Activated CD4-positive, CD25-positive, alpha-beta regulatory T cell (primary cell): ENCODE data around the gene ALKBH6.
"Not testable (repeated sequence)": the region's sequence is repeated elsewhere in the genome, so short reads cannot be mapped to it uniquely, and the experiment has no call there.

ENCODE experiments used
- DNase-seq, 4 experiments: peaks; one replicate each; lab custom pipeline; 2025; lab: John Stamatoyannopoulos, UW

ALKBH6 gene

DNA sequence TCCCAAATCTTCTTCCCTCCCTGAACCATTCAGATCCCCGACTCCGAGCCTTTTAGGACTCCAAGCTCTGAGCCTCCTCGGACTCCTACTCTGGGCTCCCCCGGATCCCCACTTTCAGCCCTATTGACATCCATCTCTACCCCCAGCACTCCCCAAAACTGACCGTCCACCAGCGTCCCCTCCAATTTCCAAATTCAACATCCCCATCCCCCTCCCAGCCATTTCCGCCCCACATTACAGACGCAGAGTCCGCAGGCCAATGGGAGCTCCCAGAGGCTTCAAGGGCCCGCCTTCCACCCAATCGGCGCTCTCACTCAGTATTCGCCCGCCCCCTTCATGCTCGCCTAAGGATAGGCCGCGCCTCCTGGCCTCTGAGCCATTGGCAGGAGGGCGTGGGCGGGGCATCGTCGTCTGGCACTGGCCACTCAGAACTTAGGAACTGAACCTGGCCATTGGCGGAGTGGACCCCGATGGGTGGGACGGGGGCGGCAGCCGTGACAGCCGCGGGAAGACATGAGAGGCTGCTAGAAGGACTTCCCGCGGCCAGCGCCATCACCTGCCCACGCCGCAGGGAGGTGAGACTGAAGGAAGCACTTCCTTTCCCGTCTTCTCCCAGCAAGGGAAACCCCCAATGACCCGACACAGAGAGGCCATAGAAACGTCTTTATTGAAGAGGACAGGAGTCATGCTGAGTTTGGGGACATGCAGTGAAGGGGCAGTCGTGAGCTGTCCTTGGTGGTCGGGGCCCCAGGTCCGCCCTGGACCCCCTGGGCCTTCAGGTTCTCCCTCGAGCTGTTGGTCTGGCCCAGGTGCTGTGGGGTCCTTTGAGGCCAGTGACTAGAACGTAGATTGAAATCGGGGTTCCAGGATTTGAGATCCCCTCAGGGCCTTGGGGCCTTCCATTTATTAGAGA lies at the start of gene ALKBH6:
ALKBH6 (minus strand) TSS at position 202 of the 913 bp plus-strand sequence. CDS start 816 bp downstream, outside the sequence.
- peak; percentile 97 to 99 (median 98) for DNase-seq

DNA sequence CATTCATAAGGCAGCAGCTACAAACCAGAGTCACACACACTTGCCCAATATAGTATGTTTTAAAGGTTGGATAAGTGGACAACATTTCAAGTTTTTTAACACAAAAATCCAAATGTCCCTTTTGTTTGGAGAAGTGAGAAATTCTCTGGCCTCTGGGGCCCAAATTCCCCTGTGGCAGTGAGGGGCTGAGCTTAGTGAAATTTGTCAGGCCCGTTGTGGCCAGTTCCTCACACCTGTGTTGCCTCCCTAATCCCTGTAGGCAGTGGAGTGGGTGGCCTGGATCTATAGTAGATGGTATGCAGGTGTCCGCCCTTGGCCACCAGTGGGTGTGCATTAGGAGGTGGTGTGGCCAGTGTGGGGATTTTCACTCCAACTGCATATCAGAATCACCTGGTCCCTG lies 47.4 kb upstream of the ALKBH6 start:
- no peak for DNase-seq

DNA sequence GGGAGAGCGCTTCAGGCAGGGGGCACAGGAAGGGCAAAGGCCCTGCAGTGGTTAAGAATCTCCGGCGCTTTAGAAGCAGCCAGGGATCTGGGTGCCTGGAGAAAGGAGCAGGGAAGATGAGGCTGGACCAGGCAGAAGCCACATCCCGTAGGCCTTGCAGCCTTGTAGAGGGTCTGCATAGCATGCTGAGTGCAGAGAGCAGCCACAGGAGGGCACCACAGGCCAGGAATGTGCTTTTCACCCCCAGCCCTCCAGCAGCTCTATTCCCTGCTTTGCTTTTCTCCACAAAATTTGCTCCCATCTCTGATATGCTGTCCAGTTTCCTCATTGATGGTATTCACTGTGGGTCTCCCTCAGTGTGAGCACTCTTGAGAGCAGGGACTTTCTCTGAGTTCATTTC lies 46.4 kb upstream of the ALKBH6 start:
- peak in 1 of 4 experiments; percentile 2 for DNase-seq

DNA sequence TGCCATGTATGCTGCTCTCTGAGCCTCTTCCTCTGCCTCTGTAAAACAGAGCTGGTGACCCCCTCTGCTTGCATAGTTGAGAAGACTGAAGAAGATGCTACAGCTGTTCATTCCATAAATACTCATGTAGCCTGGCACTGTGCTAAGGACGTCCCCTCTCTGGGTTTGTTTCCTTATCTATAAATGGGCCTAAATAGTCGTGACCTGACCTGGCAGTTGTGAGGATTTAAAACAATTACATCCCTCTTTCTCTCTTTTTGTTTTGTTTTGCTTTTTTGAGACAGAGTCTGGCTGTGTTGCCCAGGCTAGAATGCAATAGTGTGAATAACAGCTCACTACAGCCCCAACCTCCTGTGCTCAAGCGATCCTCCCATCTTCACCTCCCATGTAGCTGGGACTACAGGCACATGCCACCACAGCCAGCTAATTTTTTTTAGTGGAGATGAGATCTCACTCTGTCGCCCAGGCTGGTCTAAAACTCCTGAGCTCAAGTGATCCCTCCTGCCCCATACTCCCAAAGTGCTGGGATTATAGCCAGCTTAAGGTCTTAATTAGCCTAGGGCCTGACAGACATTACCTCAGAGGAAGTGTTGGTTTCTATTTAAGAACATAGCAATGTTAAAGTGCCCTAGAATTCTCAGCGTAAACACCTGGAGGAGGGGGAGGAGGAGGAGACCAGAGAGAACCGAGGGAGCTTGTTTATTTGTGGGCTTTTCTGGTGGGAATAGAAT lies 45.3 kb upstream of the ALKBH6 start:
- no peak for DNase-seq

DNA sequence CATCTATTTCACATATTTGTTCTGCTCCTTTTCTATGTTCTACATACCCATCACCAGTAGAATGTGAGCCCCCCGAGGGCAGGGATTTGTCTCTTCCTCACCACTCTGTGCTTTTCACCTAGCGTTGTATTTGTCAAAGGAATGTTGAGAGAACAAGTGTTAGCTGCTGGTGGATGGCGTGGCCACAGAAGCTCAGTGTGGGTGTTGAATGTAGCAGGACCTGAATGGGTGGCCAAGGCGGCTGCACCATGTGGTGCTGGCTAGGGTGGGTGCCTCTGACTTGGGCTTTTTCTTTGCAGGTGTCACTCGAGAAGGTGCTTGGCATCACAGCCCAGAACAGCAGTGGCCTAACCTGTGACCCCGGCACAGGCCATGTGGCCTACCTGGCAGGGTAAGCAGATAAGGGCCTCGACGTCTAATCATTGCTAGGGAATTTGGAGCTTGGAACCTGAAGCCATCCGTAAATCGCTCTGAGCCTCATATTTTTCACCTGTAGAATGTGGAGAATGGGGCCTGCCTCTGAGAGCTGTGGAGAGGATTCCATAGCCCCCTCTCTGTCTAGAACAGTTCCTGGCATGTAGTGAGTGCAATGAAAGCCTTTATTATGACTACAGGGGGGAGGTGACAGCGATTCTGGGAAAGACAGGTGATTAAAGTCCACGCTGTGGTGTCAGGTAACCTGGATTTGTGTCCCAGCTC lies 44.6 kb upstream of the ALKBH6 start:
- no peak for DNase-seq

DNA sequence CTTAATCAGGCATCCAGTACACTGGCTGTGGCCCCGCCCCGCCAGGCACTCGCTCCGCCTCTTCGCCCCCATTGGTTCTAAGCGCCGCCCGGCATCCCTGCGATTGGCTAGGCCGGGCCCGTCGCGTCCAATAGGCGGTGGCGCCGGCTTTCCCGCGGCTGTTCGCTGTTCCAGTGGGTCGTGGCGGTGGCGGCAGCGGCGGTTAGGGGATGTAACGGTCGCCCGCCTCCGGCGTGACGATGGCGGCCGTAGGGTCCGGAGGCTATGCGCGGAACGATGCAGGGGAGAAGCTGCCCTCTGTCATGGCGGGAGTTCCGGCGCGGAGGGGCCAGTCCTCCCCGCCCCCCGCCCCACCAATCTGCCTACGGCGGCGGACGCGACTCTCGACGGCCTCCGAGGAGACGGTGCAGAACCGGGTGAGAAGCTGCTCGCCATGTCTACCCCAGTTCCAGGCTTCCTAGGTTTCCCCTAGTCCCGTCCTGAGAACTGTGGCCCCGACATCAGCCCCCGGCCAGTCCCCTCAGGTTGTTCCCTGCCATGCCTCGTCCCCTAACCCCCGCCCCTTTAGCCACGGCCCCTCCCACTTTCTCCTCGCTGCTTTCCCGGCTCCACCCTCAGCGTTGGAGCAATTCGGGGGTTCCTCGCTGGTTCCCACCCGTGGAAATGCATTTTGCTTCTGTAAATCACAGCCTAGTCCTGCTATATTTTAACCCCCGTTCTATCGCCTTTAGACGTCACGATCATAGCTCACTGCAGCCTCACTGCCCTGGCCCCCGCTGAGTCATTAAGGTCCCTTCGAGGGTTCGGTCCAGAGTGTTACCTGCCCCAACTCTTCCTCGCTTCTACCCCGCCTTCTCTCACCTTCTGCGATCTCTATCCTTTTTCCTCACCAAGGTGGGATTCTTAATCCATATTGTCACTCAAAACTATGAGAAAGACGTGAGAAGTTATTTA lies 41.0 kb upstream of the ALKBH6 start, which contains the start of gene WDR62:
WDR62 (plus strand) TSS at position 165 of the 954 bp plus-strand sequence; CDS start at position 240, 75 bp downstream.
- DNase-seq: peak; percentile 90 to 94 (median 94)

DNA sequence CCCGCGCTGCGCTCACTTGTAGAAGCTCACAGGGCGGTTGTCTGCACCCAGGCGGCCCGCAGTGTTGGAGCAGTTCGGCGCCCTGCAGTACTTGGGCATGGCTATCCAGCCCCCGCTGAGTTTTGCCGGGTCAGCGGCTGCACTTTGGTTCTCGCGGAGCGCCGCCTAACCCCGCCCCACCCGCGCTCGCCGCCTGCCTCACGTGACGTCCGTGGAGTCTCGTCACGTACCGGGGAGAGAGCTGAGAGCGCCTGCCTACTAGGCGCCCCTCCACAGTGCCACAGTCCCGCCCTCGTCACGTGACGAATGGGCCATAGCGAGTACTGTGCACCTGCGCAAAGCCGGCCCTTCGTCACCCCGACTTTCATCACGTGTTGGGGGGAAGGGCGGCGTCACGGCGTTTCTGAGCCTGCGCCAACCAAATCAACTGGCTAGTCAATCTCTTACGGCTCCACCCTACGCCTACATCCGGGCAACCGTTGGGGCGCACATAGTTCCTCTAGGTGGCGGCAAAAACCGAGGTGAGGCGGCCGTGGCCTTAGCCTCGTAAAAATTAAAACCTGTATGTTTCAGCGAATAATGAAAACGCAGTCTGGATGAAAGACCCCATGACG lies 40.2 kb upstream of the ALKBH6 start, which contains the start of gene THAP8:
THAP8 (minus strand) TSS at position 167 of the 614 bp plus-strand sequence; CDS start at position 99, 68 bp downstream.
- DNase-seq: peak; percentile 98 to 100 (median 98)

DNA sequence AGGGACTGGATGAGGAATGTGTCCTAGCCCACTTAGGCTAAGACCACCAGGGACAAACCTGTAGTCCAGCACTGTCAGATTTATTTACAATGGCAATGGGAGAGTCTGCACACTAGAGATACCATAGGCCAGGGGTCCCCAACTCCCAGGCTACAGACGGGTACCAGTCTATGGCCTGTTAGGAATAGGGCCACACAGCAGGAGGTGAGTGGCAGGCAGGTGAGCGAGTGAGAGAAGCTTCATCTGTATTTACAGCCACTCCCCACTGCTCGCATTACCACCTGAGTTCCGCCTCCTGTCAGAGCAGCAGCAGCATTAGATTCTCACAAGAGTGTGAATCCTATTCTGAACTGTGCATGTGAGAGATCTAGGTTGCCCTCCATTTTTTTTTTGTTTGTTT lies 37.6 kb upstream of the ALKBH6 start:
- no peak for DNase-seq

DNA sequence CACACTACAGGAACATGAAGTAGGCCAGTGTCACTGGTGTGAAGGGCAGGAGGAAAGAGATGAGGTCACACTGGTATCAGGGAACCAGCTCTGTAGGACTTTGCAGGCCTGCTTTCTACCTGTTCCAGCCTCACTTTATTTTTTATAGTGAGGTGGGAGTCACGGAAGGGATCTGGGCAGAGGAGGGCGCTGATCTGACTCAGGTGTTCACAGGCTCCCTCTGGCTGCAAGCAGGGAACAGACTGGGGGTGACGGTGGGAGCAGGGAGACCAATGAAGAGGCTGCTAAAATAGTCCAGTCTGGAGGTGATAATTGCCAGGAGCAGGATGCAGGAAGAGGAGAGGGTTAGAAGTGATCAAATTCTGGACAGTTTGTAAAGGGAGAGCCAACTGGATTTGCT lies 37.2 kb upstream of the ALKBH6 start:
- DNase-seq: no peak

DNA sequence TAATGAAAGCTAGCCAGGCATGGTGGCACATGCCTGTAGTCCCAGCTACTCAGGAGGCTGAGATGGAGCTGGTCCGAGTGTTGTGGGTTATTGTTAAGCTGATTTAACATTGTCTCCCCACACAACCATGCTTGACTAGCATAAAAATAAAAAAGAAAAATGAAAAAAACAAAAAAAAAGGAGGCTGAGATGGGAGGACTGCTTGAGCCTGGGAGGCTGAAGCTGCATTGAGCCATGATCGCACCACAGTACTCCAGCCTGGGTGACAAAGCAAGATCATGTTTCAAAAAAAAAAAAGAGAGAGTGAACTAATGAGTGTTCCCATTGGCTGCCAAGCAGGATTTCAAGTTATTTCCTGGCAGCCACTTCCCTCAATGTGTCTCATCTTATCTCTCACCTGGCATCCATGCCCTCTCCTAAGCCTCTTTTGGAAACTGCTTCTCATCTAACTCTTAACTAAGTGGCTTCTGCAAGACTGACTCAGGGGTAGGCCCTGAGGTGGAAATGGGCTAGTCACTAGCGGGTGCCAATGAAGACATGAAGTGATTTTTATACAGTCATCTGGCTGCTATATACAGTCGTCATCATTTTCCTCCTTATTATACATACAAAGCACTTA lies 35.2 kb upstream of the ALKBH6 start:
- no peak for DNase-seq

DNA sequence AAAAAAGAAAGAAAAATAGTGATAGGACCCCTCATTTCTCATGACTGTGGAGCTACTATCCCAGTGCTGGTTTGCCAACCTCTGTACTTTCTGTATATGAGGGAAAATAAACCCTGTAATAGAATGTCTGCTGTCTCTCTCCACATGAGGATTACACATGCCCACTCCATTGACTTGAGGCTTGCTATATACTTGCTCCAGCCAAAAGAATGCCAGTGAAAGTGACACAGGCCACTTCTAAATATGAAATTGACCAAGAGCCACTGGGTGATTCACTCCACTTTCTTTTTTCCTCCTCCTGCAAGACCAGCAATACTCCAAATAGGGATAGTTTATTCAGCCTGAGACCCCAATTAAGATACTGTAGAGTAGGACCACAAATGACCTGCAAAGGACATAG lies 33.8 kb upstream of the ALKBH6 start:
- DNase-seq: no peak

DNA sequence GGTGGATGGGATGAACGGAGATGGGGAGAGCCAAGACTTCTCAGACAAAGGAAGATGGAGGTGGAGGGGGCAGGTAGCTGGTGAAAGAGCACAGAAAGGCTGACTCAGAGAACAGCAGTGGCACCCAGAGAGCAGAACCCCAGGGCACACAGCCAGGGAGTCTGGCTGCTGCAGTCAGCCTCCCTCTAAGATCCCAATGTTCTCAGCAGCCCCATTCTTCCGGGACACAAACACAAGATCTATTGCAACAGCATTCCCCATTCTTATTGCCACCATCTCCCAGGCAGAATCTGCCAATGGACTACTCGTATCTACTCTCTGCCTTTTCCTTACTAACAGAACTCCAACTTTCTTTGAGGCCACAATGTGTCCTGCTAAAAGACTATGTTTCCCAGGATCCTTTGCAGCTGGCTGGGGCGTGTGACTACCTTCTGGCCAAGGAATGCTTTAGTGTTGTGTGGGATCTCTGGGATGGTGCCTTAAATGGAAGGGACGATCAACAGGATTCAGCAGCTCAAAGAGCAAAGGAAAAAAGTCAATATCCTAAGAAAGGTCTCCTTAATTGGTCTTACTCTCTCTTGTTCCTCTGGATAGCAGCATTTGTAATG lies 32.5 kb upstream of the ALKBH6 start:
- DNase-seq: no peak

DNA sequence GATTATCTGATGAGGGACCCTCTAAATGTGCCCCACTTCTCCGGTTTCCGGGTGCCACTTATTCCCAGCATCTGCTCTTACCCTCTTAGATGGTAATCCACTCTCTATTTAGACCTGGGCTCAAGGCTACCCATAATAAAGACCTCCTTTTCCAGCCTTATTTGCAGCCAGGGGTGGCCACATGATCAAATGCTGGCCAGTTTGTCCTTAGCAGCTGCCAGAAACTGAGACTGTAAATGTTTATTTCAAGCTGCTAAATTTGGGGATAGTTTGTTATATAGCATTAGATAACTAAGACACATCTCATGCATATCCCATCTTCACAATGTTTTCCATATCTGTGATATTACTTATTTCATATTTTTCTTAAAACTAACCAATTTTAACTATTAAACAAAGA lies 29.9 kb upstream of the ALKBH6 start:
- no peak for DNase-seq

DNA sequence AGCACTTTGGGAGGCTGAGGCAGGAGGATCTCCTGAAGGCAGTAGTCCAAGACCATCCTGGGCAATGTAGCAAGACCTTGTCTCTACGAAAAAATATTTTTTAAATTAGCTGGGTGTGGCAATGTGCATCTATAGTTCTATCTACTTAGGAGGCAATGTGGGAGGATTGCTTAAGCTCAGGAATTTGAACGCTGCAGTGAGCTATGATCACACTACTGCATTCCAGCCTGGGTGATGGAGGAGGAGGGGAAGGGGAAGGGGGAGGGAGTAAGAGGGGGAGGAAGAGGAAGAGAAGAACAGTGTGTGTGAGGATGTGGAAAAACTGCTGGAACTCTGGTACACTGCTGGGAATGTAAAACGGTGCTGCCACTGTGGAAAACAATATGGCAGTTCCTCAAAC lies 27.8 kb upstream of the ALKBH6 start:
- no peak for DNase-seq

DNA sequence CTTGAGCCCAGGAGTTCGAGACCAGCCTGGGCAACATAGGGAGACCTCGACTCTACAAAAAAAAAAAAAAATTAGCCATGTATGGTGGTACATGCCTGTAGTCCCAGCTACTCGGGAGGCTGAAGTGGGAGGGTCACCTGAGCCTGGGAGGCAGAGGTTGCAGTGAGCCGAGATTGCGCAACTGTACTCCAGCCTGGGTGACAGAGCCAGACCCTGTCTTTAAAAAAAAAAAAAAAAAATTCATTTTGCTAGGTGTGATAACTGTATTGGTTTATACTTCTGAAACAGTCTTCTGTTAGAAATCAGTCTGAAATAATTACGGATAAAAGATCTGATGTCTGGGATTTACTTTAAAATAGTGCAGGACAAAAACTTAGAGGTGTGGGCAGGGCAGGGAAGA lies 27.1 kb upstream of the ALKBH6 start:
- DNase-seq: not testable (repeated sequence)

DNA sequence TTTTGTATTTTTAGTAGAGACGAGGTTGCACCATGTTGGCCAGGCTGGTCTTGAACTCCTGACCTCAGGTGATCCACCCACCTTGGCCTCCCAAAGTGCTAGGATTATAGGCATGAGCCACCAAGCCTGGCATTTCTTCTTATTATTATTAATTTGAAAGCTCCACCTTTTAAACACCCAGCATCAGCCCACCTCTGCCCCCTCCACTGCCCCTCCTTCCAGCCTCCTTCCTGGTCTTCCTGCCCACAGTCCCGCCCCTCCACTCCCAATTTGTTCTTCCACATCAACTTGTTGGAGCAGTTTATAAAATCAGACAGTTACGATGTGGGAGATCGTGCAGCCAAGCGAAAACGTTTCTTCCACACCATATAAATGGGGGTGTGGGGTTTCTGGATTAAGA lies 26.5 kb upstream of the ALKBH6 start:
- DNase-seq: no peak

DNA sequence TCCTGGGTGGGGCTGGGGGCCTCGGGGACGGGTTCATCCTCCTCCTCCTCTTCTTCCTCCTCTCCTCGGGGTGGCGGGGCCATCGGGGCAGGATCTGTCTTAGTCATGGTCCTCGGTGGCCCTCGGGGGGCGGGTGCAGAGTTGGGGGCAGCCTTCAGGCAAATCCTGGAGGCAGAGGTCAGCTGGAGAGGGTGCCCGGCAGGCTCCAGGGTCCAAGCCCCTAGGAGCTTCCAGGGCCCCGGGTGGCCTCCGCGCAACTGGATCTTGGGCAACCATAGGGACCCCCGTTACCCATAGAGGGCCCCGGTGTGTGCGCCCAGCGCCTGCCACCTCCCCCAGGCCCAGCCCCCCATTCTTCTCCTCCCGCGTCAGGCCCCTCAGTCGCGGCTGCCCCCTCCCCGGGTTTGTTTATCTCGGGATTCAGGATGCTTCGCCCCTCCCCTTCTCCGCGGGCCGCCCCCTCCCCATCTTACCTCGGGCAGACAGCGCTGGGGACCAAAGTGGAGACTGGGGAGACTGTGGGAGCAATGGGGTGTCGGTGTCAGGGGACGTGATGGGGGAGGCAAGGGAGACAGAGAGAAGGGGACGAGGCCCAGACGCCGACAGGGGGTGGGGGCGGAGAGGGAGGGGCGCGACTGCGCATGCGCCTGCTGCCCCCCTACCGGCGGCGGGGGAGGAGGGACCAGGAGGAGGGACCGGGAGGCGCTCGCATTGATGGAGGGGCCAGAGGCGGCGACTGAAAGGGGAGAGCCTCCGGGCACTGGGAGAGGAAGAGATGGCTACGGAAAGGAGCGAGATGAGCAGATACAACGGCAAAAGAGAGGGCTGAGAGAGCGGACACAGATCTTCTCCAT lies 18.5 kb upstream of the ALKBH6 start, which contains the start of gene CLIP3:
CLIP3 (minus strand) TSS at position 623 of the 854 bp plus-strand sequence; CDS start at position 107, 516 bp downstream.
- DNase-seq: no peak

DNA sequence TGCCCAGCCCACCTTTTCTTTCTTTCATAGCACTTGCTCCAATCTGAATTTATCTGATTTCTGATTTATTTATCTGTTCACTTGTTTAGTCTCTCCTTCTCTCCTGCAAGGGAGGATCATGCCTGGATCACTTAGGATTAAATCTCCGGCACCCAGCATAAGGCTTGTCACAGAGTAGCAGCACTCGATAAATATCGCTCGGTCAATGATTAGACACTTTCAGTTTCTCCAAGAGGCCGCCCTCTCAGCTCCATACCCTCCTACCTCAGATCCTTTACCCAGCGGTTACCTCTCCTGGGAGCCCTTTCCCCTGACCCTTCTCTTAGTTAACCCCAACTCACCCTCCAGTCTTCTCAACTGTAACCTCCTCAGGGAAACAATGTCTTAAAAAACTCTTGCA lies 17.3 kb upstream of the ALKBH6 start:
- no peak for DNase-seq
